ENCODE measurements around the gene ABAT.

GRCh38 chr16:8661703-8662102 is 12.7 kb upstream of the ABAT start:
- TF ChIP-seq EZH2phosphoT487 (IDR thresholded peaks at IDR 0.05; ENCODE audit: insufficient read depth, low read depth), result no peak
- no peak for TF ChIP-seq EZH2 (IDR thresholded peaks at IDR 0.05; ENCODE audit: insufficient read depth, poor library complexity, severe bottlenecking)
